Stimulated activated CD4-positive, alpha-beta T cell treated with anti-CD3 and anti-CD28 coated beads, Interleukin-2, amount 100 ng/mL, for 4 hours (primary cell): Measurements from ENCODE around the gene CANT1.
"Not testable (repeated sequence)": the region's sequence is repeated elsewhere in the genome, so short reads cannot be mapped to it uniquely, and the experiment has no call there.

Source experiments
- DNase-seq: peaks from one replicate; pipeline ENCODE4 v3.0.0-alpha.2; 2020; ENCODE audit warnings: low read depth

CANT1 gene

DNA sequence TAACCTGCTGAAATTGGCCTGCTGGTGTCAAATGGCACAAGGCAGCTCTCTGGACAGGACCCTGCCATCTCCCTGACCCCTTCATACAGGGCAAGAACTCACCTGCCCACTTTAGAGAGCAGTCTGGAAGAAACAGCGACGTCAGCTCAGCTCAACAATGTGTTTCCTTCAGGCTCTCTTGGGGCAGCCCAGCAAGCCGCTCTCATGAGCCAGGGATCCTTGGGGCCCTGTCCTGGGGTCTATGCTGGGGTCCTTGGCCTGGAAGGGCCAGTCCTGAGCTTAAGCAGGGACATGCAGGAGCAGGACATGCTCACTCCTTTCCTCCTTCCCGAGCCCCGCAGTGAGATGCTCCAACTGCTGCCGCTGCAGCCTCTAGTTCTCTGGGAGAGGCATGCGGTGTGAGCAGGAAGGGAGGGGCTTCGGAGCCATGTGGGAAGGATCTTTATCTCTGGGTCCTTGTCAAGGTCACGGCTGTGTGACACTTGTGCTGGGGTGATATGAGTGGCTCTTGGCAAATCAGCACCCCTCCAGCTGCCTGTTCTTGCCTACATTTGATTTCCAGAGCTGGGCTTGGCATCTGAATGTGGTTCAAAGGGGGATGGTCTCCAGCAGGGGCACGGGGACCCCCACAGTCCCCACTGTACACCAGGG is 17.8 kb upstream of the CANT1 start:
- no peak for DNase-seq

GRCh38 chr17:79026376-79027273 is 17.1 kb upstream of the CANT1 start:
- DNase-seq, result no peak

DNA sequence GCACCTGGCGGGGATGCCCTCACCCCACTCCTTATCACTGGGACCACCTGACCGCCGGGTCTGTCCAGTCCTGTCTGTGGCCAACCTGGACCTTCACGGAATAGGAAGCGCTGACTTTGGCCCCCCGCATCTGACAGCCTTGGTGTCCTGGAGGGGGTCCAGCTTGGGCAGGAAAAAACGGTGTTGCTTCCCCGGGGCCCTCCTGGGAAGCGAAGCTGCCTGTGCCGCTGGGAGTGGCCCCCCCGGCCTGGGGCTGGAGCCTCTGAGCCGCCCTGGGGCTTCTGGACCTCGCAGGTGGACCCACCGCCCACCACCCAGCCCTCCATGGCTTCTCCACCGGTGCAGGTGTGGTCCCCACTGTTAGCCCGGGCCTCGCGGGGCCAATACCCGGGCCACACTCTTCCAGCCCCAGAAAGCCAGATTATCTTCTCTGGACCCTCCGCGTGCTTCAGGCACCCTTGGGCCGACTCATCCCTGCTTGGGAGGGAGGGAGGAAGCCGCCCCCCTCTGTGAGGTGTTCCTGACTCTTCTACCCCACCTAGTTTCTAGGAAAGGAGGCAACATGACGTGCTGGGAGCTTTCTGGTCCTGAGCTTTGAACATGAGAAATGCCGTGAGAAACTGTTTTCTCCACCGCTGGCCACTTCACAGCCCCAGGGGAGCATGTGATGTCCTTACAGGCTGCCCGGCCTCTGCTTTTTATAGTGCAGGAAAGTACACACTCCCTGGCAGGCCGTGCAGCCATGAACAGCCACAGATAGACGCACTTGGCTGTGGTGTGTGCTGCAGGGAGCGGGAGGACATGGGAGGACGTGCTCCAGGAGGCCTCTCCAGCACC is 15.6 kb upstream of the CANT1 start:
- no peak for DNase-seq

DNA sequence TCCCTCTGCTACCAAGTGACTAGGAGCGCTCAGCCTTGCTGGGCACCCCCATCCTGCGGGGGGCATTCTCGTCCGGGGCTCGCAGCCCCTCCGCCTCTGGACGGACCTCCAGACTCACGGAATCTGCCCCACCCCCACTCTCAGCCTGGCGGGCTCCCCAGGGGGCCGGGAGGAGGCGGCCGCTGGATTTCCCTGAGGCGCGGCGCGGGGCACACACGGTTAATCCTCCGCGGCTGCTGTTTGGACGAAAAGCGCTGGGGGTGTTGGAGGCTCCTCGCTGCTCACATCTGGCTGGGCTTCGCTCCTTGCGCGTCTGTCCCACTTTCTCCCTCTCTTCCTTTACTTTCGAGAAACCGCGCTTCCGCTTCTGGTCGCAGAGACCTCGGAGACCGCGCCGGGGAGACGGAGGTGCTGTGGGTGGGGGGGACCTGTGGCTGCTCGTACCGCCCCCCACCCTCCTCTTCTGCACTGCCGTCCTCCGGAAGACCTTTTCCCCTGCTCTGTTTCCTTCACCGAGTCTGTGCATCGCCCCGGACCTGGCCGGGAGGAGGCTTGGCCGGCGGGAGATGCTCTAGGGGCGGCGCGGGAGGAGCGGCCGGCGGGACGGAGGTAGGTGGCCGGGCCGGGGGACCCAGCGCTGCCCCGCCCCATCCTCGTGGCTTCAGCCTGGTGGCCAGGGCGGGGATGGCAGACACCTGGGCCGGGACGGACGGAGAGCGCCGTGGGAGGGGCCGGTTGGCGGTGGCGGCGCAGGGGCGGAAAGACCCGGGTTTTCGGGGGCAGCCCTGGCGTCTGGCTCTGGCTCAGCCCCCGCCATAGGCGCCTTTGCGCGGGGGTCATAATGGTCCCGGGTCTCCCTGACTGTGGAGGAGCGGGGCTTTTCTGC is 14.6 kb upstream of the CANT1 start, which contains the start of gene C1QTNF1:
C1QTNF1 (plus strand) TSS at position 284 of the 886 bp plus-strand sequence. CDS start 19,800 bp downstream, outside the sequence.
- DNase-seq, result no peak

DNA sequence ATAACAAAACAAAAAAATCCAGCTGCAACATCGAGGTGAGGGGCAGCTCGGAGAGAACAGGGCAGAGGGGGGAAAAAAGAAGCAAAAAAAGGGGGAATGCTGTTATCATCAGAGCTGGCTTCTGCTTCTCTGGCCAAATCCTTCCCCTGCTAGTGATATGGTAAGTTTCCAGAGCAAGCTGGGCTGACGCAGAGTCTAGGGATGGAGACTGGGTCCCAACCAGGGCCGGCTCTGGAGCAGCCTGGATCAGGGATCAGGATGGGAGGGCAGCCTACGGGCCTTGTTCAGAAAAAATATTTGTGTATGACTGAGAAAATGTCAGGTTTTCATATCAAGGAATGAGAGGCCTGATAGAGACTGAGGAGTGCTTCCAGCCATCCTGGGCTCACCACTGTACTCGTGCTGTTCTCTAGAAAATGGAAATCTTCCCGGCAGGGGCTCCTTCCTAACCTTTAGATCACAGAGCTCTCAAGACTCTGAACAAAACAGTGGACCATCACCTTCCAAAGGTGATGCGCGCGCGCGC is 13.7 kb upstream of the CANT1 start:
- no peak for DNase-seq

GRCh38 chr17:79022507-79022991 is 13.0 kb upstream of the CANT1 start:
- no peak for DNase-seq

- not testable (repeated sequence) for DNase-seq
These were observed 12.4 kb upstream of the CANT1 start for GRCh38 chr17:79021929-79022328.

GRCh38 chr17:79020631-79021301 is 11.2 kb upstream of the CANT1 start:
- no peak for DNase-seq

DNA sequence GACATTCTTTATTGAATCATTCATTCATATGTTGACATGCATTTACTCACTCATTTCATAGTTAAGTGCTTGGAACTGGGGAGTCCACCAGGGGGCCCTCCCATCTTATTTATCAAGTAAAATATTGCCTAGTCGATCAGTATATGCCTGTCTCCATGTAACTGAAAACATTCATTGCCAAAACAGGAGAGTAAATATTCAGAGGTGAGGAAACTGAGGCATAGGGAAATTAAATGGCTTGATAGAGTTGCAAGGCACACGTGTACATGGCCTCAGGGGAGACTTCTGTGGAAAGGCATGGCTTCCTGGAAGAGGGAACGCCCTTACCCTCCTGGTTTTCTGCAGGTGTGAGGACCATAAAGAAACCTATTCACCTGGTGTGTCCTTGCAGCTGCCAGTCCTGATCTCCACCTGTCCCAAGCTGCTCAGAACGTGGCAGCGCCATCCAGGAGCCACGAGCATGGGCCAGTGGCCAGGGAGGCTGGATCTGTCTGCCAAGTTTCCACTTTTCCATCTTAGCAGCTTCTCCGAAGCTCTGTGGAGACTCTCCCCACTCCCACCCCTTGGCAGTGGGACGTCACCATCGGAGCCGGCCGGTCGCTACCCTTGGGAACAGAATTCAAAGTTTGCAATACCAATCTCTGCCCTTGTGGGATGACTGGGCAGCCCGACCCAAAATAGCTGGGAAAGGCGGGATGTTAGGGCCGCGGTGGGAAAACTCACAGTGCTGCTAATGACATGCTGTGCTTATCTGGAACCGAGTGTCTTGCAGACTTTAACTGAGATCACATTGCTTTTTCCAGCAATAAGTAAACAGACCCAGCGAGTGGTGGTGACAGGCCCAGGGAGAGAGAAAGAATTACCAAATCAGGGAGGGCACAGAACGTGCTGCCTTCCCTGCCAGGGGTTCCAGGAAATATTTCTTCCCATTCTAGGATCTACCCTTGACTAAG is 10.3 kb upstream of the CANT1 start:
- peak; percentile 32 for DNase-seq

GRCh38 chr17:79019261-79019631 is 9.7 kb upstream of the CANT1 start:
- no peak for DNase-seq

DNA sequence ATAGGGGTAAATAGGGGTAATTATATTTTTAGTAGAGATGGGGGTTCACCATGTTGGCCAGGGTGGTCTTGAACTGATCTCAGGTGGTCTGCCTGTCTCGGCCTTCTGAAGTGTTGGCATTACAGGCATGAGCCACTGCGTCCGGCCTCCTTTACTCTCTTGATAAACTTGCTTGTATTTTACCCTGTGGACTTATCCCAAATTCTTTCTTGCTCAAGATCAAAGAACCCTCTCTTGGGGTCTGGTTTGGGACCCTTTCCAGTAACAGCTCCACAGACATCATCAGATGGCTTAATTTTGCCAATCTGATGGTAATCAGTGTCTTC is 8.8 kb upstream of the CANT1 start:
- no peak for DNase-seq

DNA sequence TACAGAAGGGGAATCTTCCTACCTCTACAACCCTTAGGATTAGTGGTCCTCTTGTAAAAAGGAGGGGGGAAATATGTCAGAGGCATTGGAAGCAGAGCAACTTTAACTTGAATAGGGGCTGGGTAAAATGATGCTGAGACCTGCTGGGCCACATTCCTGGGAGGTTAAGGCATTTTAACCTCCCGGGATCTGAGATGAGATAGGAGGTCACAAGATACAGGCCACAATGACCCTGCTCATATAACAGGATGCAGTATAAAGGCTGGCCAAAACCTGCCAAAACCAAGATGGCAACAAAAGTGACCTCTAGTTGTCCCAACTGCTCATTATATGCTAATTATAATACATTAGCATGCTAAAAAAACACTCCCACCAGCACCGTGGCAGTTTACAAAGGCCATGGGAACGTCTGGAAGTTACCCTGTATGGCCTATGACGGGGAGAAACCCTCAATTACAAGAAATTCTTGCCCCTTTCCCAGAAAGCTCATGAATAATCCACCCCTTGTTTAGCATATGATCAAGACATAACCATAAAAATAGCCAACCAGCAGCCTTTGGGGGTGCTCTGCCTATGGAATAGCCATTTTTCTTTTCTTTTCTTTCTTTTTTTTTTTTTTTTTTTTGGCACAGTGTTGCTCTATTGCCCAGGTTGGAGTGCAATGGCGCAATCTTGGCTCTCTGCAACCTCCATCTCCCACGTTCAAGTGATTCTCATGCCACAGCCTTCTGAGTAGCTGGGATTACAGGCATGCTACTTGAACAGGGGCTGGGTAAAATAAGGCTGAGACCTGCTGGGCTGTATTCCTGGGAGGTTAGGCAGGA is 8.2 kb upstream of the CANT1 start:
- no peak for DNase-seq

GRCh38 chr17:79014158-79014758 is 4.7 kb upstream of the CANT1 start:
- DNase-seq, result no peak

DNA sequence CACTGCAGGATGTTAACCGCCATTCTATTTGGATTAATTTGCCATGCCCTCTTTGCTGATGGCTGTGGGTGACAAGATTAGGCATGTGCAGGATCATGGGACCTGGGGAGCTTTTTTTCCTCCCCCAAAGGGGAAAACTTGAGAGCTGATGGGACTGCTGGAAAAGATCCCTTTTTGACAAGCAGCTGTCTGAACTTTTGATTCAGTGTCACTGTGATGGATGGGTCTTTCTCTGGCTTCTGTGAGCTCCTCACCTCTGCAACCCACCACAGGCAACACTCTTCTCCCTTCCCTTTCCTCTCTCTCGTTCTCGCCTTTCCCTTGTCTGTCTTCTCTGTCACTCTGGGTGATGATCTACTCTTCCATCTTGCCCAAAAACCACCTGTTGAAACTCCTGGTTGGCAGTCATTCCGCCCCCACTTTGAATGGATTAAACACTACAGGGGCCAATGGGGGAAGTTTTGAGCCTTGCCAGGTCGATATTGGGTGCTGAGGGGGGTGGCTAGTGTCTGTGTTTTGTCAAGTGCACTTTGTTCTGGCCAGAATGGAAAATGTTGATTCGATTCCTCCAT is 3.1 kb upstream of the CANT1 start:
- no peak for DNase-seq

DNA sequence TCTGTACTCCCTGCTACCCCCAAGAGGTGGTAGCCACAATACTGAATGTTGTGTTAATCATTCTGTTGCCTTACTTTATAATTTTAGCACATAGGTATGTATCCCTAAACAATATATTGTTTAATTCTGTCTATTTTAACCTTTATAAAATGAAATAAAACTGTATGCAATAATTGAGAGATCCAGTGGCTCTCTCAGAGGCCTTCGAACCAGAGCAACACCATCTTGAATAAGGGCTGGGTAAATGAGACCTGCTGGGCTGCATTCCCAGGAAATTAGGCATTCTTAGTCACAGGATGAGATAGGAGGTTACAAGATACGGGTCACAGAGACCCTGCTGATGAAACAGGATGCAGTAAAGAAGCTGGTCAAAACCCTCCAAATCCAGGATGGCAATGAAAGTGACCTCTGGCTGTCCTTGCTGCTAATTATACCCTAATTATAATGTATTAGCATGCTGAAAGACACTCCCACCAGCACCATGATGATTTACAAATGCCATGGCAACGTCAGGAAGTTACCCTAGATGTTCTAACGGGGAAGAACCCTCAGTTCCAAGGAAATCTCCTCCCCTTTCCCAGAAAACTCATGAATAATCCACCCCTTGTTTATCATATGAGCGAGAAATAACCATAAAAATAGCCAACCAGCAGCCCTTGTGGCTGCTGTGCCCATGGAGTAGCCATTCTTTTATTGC is 2.0 kb upstream of the CANT1 start:
- no peak for DNase-seq

DNA sequence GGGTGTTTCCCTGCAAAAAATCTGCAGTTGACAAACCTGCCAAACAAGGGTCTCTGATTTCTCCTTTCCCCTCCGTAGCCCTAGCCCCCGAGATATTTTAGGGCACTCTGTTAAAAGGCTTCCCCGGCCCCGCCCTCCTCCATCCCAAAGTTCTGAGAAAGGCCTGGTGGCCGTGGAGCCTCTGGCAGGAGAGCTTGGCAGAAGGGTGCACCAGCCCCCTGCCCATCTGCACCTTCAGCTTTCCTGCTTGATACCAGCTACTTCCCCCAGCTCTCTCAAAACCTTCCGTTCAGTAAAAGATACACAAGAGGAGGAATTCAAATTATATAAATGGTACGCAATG is 711 bp upstream of the CANT1 start:
- no peak for DNase-seq

GRCh38 chr17:79008666-79009387 is 737 bp downstream of the CANT1 start:
- no peak for DNase-seq
